ENCODE results near the gene RNLS.

- TF ChIP-seq, protein P1, sequence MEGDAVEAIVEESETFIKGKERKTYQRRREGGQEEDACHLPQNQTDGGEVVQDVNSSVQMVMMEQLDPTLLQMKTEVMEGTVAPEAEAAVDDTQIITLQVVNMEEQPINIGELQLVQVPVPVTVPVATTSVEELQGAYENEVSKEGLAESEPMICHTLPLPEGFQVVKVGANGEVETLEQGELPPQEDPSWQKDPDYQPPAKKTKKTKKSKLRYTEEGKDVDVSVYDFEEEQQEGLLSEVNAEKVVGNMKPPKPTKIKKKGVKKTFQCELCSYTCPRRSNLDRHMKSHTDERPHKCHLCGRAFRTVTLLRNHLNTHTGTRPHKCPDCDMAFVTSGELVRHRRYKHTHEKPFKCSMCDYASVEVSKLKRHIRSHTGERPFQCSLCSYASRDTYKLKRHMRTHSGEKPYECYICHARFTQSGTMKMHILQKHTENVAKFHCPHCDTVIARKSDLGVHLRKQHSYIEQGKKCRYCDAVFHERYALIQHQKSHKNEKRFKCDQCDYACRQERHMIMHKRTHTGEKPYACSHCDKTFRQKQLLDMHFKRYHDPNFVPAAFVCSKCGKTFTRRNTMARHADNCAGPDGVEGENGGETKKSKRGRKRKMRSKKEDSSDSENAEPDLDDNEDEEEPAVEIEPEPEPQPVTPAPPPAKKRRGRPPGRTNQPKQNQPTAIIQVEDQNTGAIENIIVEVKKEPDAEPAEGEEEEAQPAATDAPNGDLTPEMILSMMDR (conservative IDR thresholded peaks at IDR 0.05; ENCODE audit: low read length) = no peak
- no peak for TF ChIP-seq EZH2phosphoT487 (IDR thresholded peaks at IDR 0.05; ENCODE audit: borderline replicate concordance, low read depth, low read length)
Observed at GRCh38 chr10:88226891-88227290, 356.2 kb downstream of the RNLS start.

All from OCI-LY7 (cell line).